Peyer's patch (tissue), 4 donors: ENCODE data around the gene GAA. TPM values are rescaled to one million over a fixed set of nuclear protein-coding genes. Genes with fewer than 3 reads are reported as not detected.

Experiments
- DNase-seq, 3 donors: peaks; one replicate each; pipeline ENCODE4 v3.0.0-alpha.2; 2017 to 2019
- H3K27ac ChIP-seq, 4 donors: fragments of 200-600 bp; sonication (generic); one replicate each; pipeline ENCODE4 v1.5.1; 2016 to 2019
- H3K27me3 ChIP-seq, 2 donors: fragments of 200-600 bp; sonication (generic); one replicate each; pipeline ENCODE4 v1.5.1; 2019
- H3K36me3 ChIP-seq, 3 donors: fragments of 200-600 bp; sonication (generic); one replicate each; pipeline ENCODE4 v1.5.1; 2016 to 2019
- H3K4me1 ChIP-seq, 4 donors: fragments of 200-600 bp; sonication (generic); one replicate each; pipeline ENCODE4 v1.5.1; 2016 to 2019
- H3K4me3 ChIP-seq, 4 donors: fragments of 200-600 bp; sonication (generic); 1 replicate in 3 of 4; 2 replicates in 1 of 4; pipeline ENCODE4 v1.5.1; 2016 to 2019; ENCODE audit warnings: mild to moderate bottlenecking in 1 of 4
- H3K9me3 ChIP-seq, 4 donors: fragments of 200-600 bp; sonication (generic); one replicate each; pipeline ENCODE4 v1.5.1; 2016 to 2019; ENCODE audit warnings: mild to moderate bottlenecking in 1 of 4
- CTCF ChIP-seq, 6 experiments: fragments of 450-650 bp in 4 of 6; fragments of 200-600 bp in 2 of 6; sonication (generic) in 1 of 6; IDR thresholded peaks; one replicate each; pipeline ENCODE4 v1.5.1; 2017 to 2019; ENCODE audit warnings: antibody characterized with exemption in 6 of 6, mild to moderate bottlenecking in 3 of 6, moderate library complexity in 1 of 6
- POLR2A ChIP-seq, 2 donors: fragments of 450-650 bp; IDR thresholded peaks; one replicate each; pipeline ENCODE4 v1.5.1; 2017; ENCODE audit warnings: antibody characterized with exemption in 2 of 2, mild to moderate bottlenecking in 2 of 2, moderate library complexity in 2 of 2
- total RNA-seq, 4 donors: library from RNA; depleted of rRNA; stranded (reverse); fragments of >200 nt; gene quantifications; one replicate each; pipeline ENCODE4 v1.1.0, GENCODE V29; 2016

GAA gene
- total RNA-seq, 4 donors from 2014 or later = 33.8 to 88.1 (median 42.3) TPM

- no peaks in the 10 kb centered on the region for H3K4me1 ChIP-seq
- no peaks in the 10 kb centered on the region for H3K36me3 ChIP-seq
- H3K27ac ChIP-seq = no peak overlapping the region
- no peak for DNase-seq
- H3K27me3 ChIP-seq = no peaks in the 10 kb centered on the region
- no peak overlapping the region for H3K4me3 ChIP-seq
- H3K9me3 ChIP-seq = no peaks in the 10 kb centered on the region
- TF ChIP-seq CTCF (IDR thresholded peaks at IDR 0.05) (no peak), POLR2A (IDR thresholded peaks at IDR 0.05) (no peak)
These were observed 6.1 kb upstream of the GAA start for GRCh38 chr17:80095038-80095843.

- DNase-seq = peak in 1 of 3 donors; percentile 46
- TF ChIP-seq CTCF (IDR thresholded peaks at IDR 0.05) (no peak), POLR2A (IDR thresholded peaks at IDR 0.05) (no peak)
- H3K4me3 ChIP-seq = no peak overlapping the region
- H3K36me3 ChIP-seq = no peaks in the 10 kb centered on the region
- H3K4me1 ChIP-seq = no peaks in the 10 kb centered on the region
- H3K27ac ChIP-seq = no peak overlapping the region
- H3K27me3 ChIP-seq = no peaks in the 10 kb centered on the region
- H3K9me3 ChIP-seq = no peaks in the 10 kb centered on the region
These were observed 5.4 kb upstream of the GAA start for GRCh38 chr17:80095844-80096475.

GRCh38 chr17:80096561-80097021 is 4.8 kb upstream of the GAA start:
- H3K4me3 ChIP-seq = no peak overlapping the region
- TF ChIP-seq POLR2A (IDR thresholded peaks at IDR 0.05) (no peak), CTCF (IDR thresholded peaks at IDR 0.05) (no peak)
- H3K36me3 ChIP-seq = no peaks in the 10 kb centered on the region
- H3K27ac ChIP-seq = no peak overlapping the region
- H3K27me3 ChIP-seq = no peaks in the 10 kb centered on the region
- no peak for DNase-seq
- no peaks in the 10 kb centered on the region for H3K9me3 ChIP-seq
- peaks cover 0 to under 1% (median 0%) of the 10 kb centered on the region in 4 donors for H3K4me1 ChIP-seq

GRCh38 chr17:80097127-80097621 is 4.2 kb upstream of the GAA start:
- TF ChIP-seq CTCF (IDR thresholded peaks at IDR 0.05) (no peak), POLR2A (IDR thresholded peaks at IDR 0.05) (no peak)
- no peaks in the 10 kb centered on the region for H3K36me3 ChIP-seq
- H3K9me3 ChIP-seq = no peaks in the 10 kb centered on the region
- H3K4me3 ChIP-seq = no peak overlapping the region
- no peak for DNase-seq
- peaks cover 0 to 6% (median 4%) of the 10 kb centered on the region in 4 donors for H3K4me1 ChIP-seq
- H3K27ac ChIP-seq = no peak overlapping the region
- no peaks in the 10 kb centered on the region for H3K27me3 ChIP-seq

GRCh38 chr17:80097844-80098691 is 3.3 kb upstream of the GAA start:
- no peak overlapping the region for H3K4me3 ChIP-seq
- DNase-seq = no peak
- H3K9me3 ChIP-seq = no peaks in the 10 kb centered on the region
- no peaks in the 10 kb centered on the region for H3K36me3 ChIP-seq
- TF ChIP-seq CTCF (IDR thresholded peaks at IDR 0.05) = no peak
- TF ChIP-seq POLR2A (IDR thresholded peaks at IDR 0.05) = no peak
- H3K27ac ChIP-seq = no peak overlapping the region
- peaks cover 0 to 7% (median 5%) of the 10 kb centered on the region in 4 donors for H3K4me1 ChIP-seq
- no peaks in the 10 kb centered on the region for H3K27me3 ChIP-seq
